Measurements from ENCODE around the gene GUF1. TPM values are rescaled to one million over a fixed set of nuclear protein-coding genes. Genes with fewer than 3 reads are reported as not detected.

The GUF1 gene
- total and polyA plus RNA-seq, 4 donors, result 6.4 to 13.0 (median 10.5) TPM

GRCh38 chr4:44713125-44713524 is 34.9 kb downstream of the GUF1 start:
- Histone ChIP-seq H3K4me3 (ENCODE audit: low read depth in 1 of 3, low read length in 3 of 3) (no peak overlapping the region), H3K9ac (ENCODE audit: low read depth in 1 of 2, low read length in 2 of 2) (no peak overlapping the region), H3K27ac (ENCODE audit: low read depth in 1 of 2, low read length in 2 of 2) (no peak overlapping the region), H3K4me1 (ENCODE audit: control insufficient read depth in 4 of 4, insufficient read depth in 4 of 4, low read length in 3 of 4) (no peaks in the 10 kb centered on the region), H3K9me3 (ENCODE audit: control insufficient read depth in 4 of 4, low read length in 3 of 4) (no peaks in the 10 kb centered on the region), H3K27me3 (ENCODE audit: control insufficient read depth in 4 of 4, insufficient read depth in 4 of 4, low read length in 3 of 4) (no peaks in the 10 kb centered on the region), H3K36me3 (ENCODE audit: control insufficient read depth in 4 of 4, insufficient read depth in 3 of 4, low read depth in 1 of 4, low read length in 3 of 4) (no peaks in the 10 kb centered on the region)
- WGBS, result 95% methylated on average over 1 of the region's 1 CpG
- TF ChIP-seq EGR1 (IDR thresholded peaks at IDR 0.05; ENCODE audit: low read depth in 2 of 2), result no peak
- no peak for TF ChIP-seq ZBTB33 (IDR thresholded peaks at IDR 0.05)
- TF ChIP-seq REST (IDR thresholded peaks at IDR 0.05), result no peak
- no peak for TF ChIP-seq NR2F2 (IDR thresholded peaks at IDR 0.05)
- TF ChIP-seq HNF4G (IDR thresholded peaks at IDR 0.05), result no peak
- no peak for TF ChIP-seq SP1 (IDR thresholded peaks at IDR 0.05)
- TF ChIP-seq YY1 (IDR thresholded peaks at IDR 0.05), result no peak
- TF ChIP-seq GABPA (IDR thresholded peaks at IDR 0.05 in 1 of 2, conservative IDR thresholded peaks at IDR 0.05 in 1 of 2), result no peak
- TF ChIP-seq CTCF (IDR thresholded peaks at IDR 0.05; ENCODE audit: low read depth, low read length, missing input control), result no peak
- no peak for TF ChIP-seq RXRA (IDR thresholded peaks at IDR 0.05)
- no peak for TF ChIP-seq RAD21 (IDR thresholded peaks at IDR 0.05)
- no peak for TF ChIP-seq JUND (IDR thresholded peaks at IDR 0.05)
- no peak for TF ChIP-seq HNF4A (conservative IDR thresholded peaks at IDR 0.05)
- no peak for TF ChIP-seq FOXA1 (IDR thresholded peaks at IDR 0.05)
- TF ChIP-seq ATF3 (IDR thresholded peaks at IDR 0.05), result no peak
- no peak for TF ChIP-seq TAF1 (conservative IDR thresholded peaks at IDR 0.05)
- TF ChIP-seq FOXA2 (IDR thresholded peaks at IDR 0.05), result no peak
- no peak for TF ChIP-seq MAX (IDR thresholded peaks at IDR 0.05)
- DNase-seq (ENCODE audit: low spot score), result no peak
